Mesenchymal stem cell (in vitro differentiated cells and primary cell): ENCODE measurements around the gene DOK5.
"Not testable (repeated sequence)": the region's sequence is repeated elsewhere in the genome, so short reads cannot be mapped to it uniquely, and the experiment has no call there.

Source experiments
- DNase-seq: peaks from one replicate; pipeline ENCODE4 v3.0.0-alpha.2; 2013
- H2AFZ ChIP-seq: one replicate; pipeline ENCODE4 v1.6.1; 2013; ENCODE audit warnings: low read depth, mild to moderate bottlenecking, control low read depth, inconsistent platforms, low read length, moderate library complexity
- H2AK5ac ChIP-seq: 2 replicates; pipeline ENCODE4 v1.6.1; 2013; ENCODE audit warnings: low read length, moderate library complexity, mild to moderate bottlenecking, inconsistent platforms; ENCODE audit not compliant: severe bottlenecking
- H2BK120ac ChIP-seq: one replicate; pipeline ENCODE4 v1.6.1; 2013; ENCODE audit warnings: low read depth, mild to moderate bottlenecking, inconsistent platforms, low read length, moderate library complexity
- H2BK12ac ChIP-seq, 2 experiments: one replicate each; pipeline ENCODE4 v1.6.1; 2013; ENCODE audit warnings: inconsistent platforms in 2 of 2, low read length in 2 of 2, mild to moderate bottlenecking in 2 of 2, moderate library complexity in 2 of 2, control low read depth in 1 of 2
- H2BK15ac ChIP-seq: one replicate; pipeline ENCODE4 v1.6.1; 2013; ENCODE audit warnings: mild to moderate bottlenecking, low read depth, inconsistent platforms; ENCODE audit not compliant: poor library complexity, severe bottlenecking
- H2BK5ac ChIP-seq: 2 replicates; pipeline ENCODE4 v1.6.1; 2013; ENCODE audit warnings: low read depth, mild to moderate bottlenecking, low read length, control low read depth, inconsistent platforms; ENCODE audit not compliant: poor library complexity, severe bottlenecking
- H3K14ac ChIP-seq, 2 experiments: one replicate each; pipeline ENCODE4 v1.6.1; 2013; ENCODE audit warnings: inconsistent platforms in 2 of 2, low read length in 2 of 2, control low read depth in 1 of 2, mild to moderate bottlenecking in 1 of 2, moderate library complexity in 1 of 2
- H3K18ac ChIP-seq, 2 experiments: one replicate each; pipeline ENCODE4 v1.6.1; 2013; ENCODE audit warnings: inconsistent platforms in 2 of 2, low read length in 2 of 2, control low read depth in 1 of 2, low read depth in 1 of 2, mild to moderate bottlenecking in 1 of 2
- H3K23ac ChIP-seq, 2 experiments: one replicate each; pipeline ENCODE4 v1.6.1; 2013; ENCODE audit warnings: inconsistent platforms in 2 of 2, low read length in 2 of 2, mild to moderate bottlenecking in 2 of 2, moderate library complexity in 2 of 2, control low read depth in 1 of 2
- H3K27ac ChIP-seq: 2 replicates; pipeline ENCODE4 v1.5.1; 2013; ENCODE audit warnings: mild to moderate bottlenecking, moderate library complexity, low read length, control low read depth, inconsistent platforms; ENCODE audit not compliant: poor library complexity, severe bottlenecking
- H3K27me3 ChIP-seq, 2 experiments: 2 replicates each; pipeline versions ENCODE4 v1.6.1 to v1.7.0; 2013; ENCODE audit warnings: low read length in 2 of 2, mild to moderate bottlenecking in 2 of 2, moderate library complexity in 2 of 2, control low read depth in 1 of 2, inconsistent platforms in 1 of 2; ENCODE audit not compliant: control insufficient read depth in 1 of 2, insufficient read depth in 1 of 2
- H3K36me3 ChIP-seq, 2 experiments: 2 replicates each; pipeline versions ENCODE4 v1.6.1 to v1.7.0; 2013; ENCODE audit warnings: low read length in 2 of 2, control low read depth in 1 of 2, inconsistent platforms in 1 of 2, low read depth in 1 of 2, mild to moderate bottlenecking in 1 of 2; ENCODE audit not compliant: insufficient read depth in 2 of 2, control insufficient read depth in 1 of 2
- H3K4ac ChIP-seq, 2 experiments: one replicate each; pipeline ENCODE4 v1.6.1; 2013; ENCODE audit warnings: inconsistent platforms in 2 of 2, low read length in 2 of 2, mild to moderate bottlenecking in 2 of 2, moderate library complexity in 2 of 2, control low read depth in 1 of 2, low read depth in 1 of 2
- H3K4me1 ChIP-seq: 2 replicates; pipeline ENCODE4 v1.6.1; 2013; ENCODE audit warnings: low read depth, low read length, control low read depth; ENCODE audit not compliant: control insufficient read depth, insufficient read depth
- H3K4me2 ChIP-seq: 2 replicates; pipeline ENCODE4 v1.6.1; 2013; ENCODE audit warnings: low read length, mild to moderate bottlenecking, inconsistent platforms; ENCODE audit not compliant: poor library complexity, severe bottlenecking
- H3K4me3 ChIP-seq, 2 experiments: 2 replicates each; pipeline versions ENCODE4 v1.5.1 to v1.7.0; 2013; ENCODE audit warnings: low read length in 2 of 2, mild to moderate bottlenecking in 2 of 2, control low read depth in 1 of 2, low read depth in 1 of 2; ENCODE audit not compliant: insufficient read depth in 1 of 2
- H3K79me1 ChIP-seq: replicated peaks from 2 replicates; pipeline ENCODE4 v1.6.1; 2013; ENCODE audit warnings: mild to moderate bottlenecking, control low read depth, low read length, inconsistent platforms; ENCODE audit not compliant: poor library complexity, severe bottlenecking
- H3K9ac ChIP-seq: 2 replicates; pipeline ENCODE4 v1.7.0; 2013; ENCODE audit warnings: mild to moderate bottlenecking, low read length, moderate library complexity
- H3K9me3 ChIP-seq: 2 replicates; pipeline ENCODE4 v1.7.0; 2013; ENCODE audit warnings: mild to moderate bottlenecking, low read length; ENCODE audit not compliant: control insufficient read depth
- H4K8ac ChIP-seq: one replicate; pipeline ENCODE4 v1.6.1; 2013; ENCODE audit warnings: inconsistent platforms, mild to moderate bottlenecking, low read length, moderate library complexity
- H4K91ac ChIP-seq: one replicate; pipeline ENCODE4 v1.6.1; 2013; ENCODE audit warnings: mild to moderate bottlenecking, low read length, inconsistent platforms
- WGBS: methylation state at CpG from one replicate; pipeline ENCODE4 v1.1.7; 2013; ENCODE audit warnings: mixed read lengths; 5-methylcytosine and 5-hydroxymethylcytosine counted together

DOK5 gene

GRCh38 chr20:54479937-54480336 is 4.5 kb downstream of the DOK5 start:
- not testable (repeated sequence) for H3K4me2 ChIP-seq, H3K9ac ChIP-seq, H2AFZ ChIP-seq, H3K23ac ChIP-seq, H2BK120ac ChIP-seq, H3K4ac ChIP-seq, H3K27ac ChIP-seq, H3K79me1 ChIP-seq, DNase-seq, H3K4me3 ChIP-seq, H2AK5ac ChIP-seq, H2BK15ac ChIP-seq, H3K9me3 ChIP-seq, H2BK12ac ChIP-seq, H4K91ac ChIP-seq, H3K18ac ChIP-seq, H3K14ac ChIP-seq, H2BK5ac ChIP-seq, H4K8ac ChIP-seq, H3K36me3 ChIP-seq
- Histone ChIP-seq H3K27me3 (peaks cover 0 to 25% of the 10 kb centered on the region in 2 experiments), H3K4me1 (peaks cover 12% of the 10 kb centered on the region)
- WGBS, result 90% methylated on average over 6 of the region's 7 CpGs

GRCh38 chr20:54481442-54481841 is 6.0 kb downstream of the DOK5 start:
- peaks cover 0 to 10% of the 10 kb centered on the region in 2 experiments for H3K27me3 ChIP-seq
- H3K27ac ChIP-seq, result no peak overlapping the region
- no peak overlapping the region for H4K8ac ChIP-seq
- no peak overlapping the region for H4K91ac ChIP-seq
- no peak overlapping the region for H2BK5ac ChIP-seq
- no peak overlapping the region for H3K9ac ChIP-seq
- H3K23ac ChIP-seq, result no peak overlapping the region
- H2BK120ac ChIP-seq, result no peak overlapping the region
- no peak overlapping the region for H3K4me3 ChIP-seq
- H3K36me3 ChIP-seq, result no peaks in the 10 kb centered on the region
- H3K9me3 ChIP-seq, result no peaks in the 10 kb centered on the region
- no peaks in the 10 kb centered on the region for H3K4me1 ChIP-seq
- WGBS, result 80% methylated on average over 3 of the region's 4 CpGs
- DNase-seq, result no peak
- H2BK15ac ChIP-seq, result no peak overlapping the region
- no peak overlapping the region for H3K14ac ChIP-seq
- no peak overlapping the region for H2AFZ ChIP-seq
- H2BK12ac ChIP-seq, result no peak overlapping the region
- H3K4me2 ChIP-seq, result no peak overlapping the region
- H3K18ac ChIP-seq, result no peak overlapping the region
- no peak overlapping the region for H2AK5ac ChIP-seq
- no peaks in the 10 kb centered on the region for H3K79me1 ChIP-seq
- no peak overlapping the region for H3K4ac ChIP-seq

GRCh38 chr20:54485631-54486030 is 10.2 kb downstream of the DOK5 start:
- DNase-seq, result no peak
- H3K4me2 ChIP-seq, result no peak overlapping the region
- H3K18ac ChIP-seq, result no peak overlapping the region
- no peak overlapping the region for H4K91ac ChIP-seq
- H3K4ac ChIP-seq, result no peak overlapping the region
- H3K4me3 ChIP-seq, result no peak overlapping the region
- no peak overlapping the region for H2BK5ac ChIP-seq
- no peaks in the 10 kb centered on the region for H3K79me1 ChIP-seq
- no peak overlapping the region for H2BK12ac ChIP-seq
- H3K27me3 ChIP-seq, result no peaks in the 10 kb centered on the region
- no peak overlapping the region for H2AK5ac ChIP-seq
- no peak overlapping the region for H3K23ac ChIP-seq
- H3K27ac ChIP-seq, result no peak overlapping the region
- no peaks in the 10 kb centered on the region for H3K36me3 ChIP-seq
- H2BK120ac ChIP-seq, result no peak overlapping the region
- H3K14ac ChIP-seq, result no peak overlapping the region
- H3K9ac ChIP-seq, result no peak overlapping the region
- no peaks in the 10 kb centered on the region for H3K4me1 ChIP-seq
- 73% methylated on average over 6 of the region's 8 CpGs for WGBS
- no peak overlapping the region for H2AFZ ChIP-seq
- no peak overlapping the region for H4K8ac ChIP-seq
- no peaks in the 10 kb centered on the region for H3K9me3 ChIP-seq
- no peak overlapping the region for H2BK15ac ChIP-seq

- H3K9me3 ChIP-seq, result no peaks in the 10 kb centered on the region
- H3K18ac ChIP-seq, result no peak overlapping the region
- no peak overlapping the region for H4K91ac ChIP-seq
- H3K27ac ChIP-seq, result no peak overlapping the region
- H2BK12ac ChIP-seq, result no peak overlapping the region
- DNase-seq, result no peak
- H2BK120ac ChIP-seq, result no peak overlapping the region
- H3K23ac ChIP-seq, result no peak overlapping the region
- no peak overlapping the region for H3K9ac ChIP-seq
- H2AK5ac ChIP-seq, result no peak overlapping the region
- no peak overlapping the region for H2AFZ ChIP-seq
- H4K8ac ChIP-seq, result no peak overlapping the region
- H3K79me1 ChIP-seq, result no peaks in the 10 kb centered on the region
- no peaks in the 10 kb centered on the region for H3K27me3 ChIP-seq
- H3K36me3 ChIP-seq, result no peaks in the 10 kb centered on the region
- no peak overlapping the region for H3K4me3 ChIP-seq
- no peaks in the 10 kb centered on the region for H3K4me1 ChIP-seq
- H3K14ac ChIP-seq, result no peak overlapping the region
- no CpG with 5 or more reads among the region's 4 CpGs for WGBS
- no peak overlapping the region for H2BK5ac ChIP-seq
- H3K4ac ChIP-seq, result no peak overlapping the region
- no peak overlapping the region for H2BK15ac ChIP-seq
- H3K4me2 ChIP-seq, result no peak overlapping the region
Observed at GRCh38 chr20:54486585-54486984, 11.2 kb downstream of the DOK5 start.
